ENCODE measurements around the gene ORM1.

ORM1 gene

DNA sequence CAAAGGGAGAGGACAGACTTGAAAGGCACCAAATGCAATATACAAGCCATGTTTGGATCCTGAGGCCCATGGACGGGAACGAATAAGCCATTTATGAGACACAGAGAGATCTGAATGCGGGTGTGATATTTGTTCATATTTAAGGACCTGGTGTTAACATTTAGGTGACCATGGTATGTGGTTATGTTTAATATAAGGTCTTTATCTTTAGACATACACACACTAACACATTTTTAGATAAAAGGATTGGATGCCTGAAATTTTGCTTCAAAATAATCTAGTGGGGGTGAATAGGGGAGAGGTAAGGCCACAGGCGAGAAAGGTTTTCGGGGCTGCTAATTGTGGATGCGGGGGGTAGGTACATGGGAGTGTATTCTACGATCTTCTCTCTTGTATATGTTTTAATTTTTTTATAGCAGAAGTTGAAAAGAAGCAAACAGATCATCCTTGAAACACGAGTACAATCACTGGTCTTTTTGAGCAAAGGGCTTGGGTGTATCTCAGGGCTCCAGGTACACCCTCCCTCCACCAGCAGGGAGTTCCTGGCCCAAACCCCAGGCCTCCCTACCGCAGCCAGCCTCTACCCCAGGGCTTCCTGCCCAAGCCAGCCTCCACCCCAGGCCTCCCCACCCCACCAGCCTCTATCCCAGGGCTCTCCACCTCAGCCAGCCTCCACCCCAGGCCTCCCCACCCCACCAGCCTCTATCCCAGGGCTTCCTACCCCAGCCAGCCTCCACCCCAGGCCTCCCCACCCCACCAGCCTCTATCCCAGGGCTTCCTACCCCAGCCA lies 52.7 kb downstream of the ORM1 start:
- no peak for DNase-seq (ENCODE audit: insufficient read length, low spot score)
- FAIRE-seq = no peak

Measured in GM19239 (cell line).